Measurements from ENCODE around the gene STRA8.

Gene STRA8

DNA sequence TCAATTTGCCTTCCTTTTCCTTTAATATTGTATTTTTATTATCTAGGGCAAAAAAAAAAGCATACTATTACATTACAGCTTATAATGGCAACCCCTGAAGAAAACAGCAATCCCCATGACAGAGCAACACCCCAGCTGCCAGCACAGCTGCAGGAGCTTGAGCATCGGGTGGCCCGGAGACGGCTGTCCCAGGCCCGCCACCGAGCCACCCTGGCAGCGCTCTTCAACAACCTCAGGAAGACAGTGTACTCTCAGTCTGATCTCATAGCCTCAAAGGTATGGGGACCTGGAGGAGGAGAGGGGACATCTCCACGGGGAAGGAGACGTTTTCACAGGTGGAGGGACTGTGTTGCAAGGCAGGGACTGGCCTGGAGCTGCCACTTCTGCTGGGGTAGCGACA, 6.8 kb downstream of the STRA8 start:
- DNase-seq: no peak

- DNase-seq: no peak
Measured at GRCh38 chr7:135242096-135242684, 8.6 kb downstream of the STRA8 start.

GRCh38 chr7:135245226-135246190, 11.9 kb downstream of the STRA8 start:
- DNase-seq: no peak

GRCh38 chr7:135246191-135246825, 12.7 kb downstream of the STRA8 start:
- no peak for DNase-seq

DNA sequence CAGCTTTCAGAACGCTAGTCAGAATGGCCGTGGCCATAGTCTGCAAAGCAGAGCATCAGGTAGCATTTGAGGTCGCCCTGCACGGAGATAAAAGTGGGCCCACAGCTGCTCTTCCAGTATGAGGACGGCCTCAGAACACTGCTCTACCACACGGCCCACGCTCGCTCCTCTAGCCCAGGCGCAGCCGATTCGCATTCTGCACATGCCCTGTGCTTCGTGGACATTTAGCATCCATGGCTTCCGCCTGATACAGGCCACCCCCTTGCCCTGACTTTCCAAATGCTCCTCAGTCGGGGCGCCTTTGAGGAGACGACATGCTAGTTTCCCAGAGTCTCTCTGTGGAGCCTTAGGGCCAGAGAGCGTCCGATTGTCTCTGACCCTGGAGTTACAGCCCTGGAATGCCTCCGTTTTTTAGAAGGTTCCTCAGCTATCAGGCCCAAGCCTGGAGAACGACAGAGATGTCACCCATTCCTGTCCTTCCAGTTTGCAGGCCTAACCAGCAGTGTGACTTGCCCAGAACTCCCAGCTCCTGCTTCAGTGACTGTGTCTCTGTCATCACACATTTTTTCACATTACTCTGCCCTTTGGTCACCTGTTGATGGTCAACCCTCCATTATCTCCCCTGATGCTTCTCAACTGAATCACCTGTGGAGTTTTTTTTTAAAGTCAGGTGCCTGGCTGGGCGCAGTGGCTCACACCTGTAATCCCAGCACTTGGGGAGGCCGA, 14.3 kb downstream of the STRA8 start:
- DNase-seq: no peak

- DNase-seq: no peak
Measured at GRCh38 chr7:135248546-135248945, 14.9 kb downstream of the STRA8 start.

DNA sequence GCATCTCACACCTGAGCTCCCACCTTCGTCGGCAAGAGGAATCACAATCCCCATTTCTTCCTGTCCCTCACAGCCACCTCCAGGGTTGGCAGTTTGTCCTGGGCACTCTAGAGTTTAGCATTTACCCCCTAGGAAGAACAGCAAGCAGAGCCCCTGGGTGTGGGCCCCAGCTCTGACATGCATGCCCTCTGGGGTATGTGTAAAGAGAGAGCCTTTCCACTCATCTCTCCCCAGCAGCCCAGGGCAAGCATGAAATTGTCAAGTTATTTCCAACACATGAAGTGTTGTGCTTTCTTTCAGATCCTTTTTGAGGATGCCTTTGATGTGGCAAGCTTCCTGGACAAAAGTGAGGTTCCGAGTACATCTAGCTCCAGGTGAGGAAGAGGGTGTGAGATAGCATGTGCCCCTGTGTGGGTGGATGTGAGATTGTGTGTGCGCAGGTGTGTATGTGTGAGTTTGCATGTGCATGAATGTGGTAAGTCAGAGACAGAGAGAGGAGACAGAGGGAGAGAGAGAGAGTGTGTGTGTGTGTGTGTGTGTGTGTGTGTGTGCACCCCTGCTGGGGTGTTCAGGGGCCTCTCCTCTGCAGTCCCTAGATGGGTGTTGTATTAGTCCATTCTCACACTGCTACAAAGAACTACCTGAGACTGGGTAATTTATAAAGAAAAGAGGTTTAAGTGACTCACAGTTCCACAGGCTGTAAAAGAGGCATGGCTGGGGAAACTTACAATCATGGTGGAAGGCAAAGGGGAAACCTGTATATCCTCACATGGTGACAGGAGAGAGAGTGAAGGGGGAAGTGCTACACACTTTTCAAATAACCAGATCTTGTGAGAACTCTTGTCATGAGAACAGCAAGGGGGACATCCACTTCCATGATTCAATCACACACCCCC, 18.1 kb downstream of the STRA8 start:
- DNase-seq: no peak

GRCh38 chr7:135253851-135254771, 20.5 kb downstream of the STRA8 start:
- no peak for DNase-seq

GRCh38 chr7:135257790-135258189, 24.2 kb downstream of the STRA8 start:
- no peak for DNase-seq

- DNase-seq: no peak
Measured at GRCh38 chr7:135258585-135258984, 24.9 kb downstream of the STRA8 start.

DNA sequence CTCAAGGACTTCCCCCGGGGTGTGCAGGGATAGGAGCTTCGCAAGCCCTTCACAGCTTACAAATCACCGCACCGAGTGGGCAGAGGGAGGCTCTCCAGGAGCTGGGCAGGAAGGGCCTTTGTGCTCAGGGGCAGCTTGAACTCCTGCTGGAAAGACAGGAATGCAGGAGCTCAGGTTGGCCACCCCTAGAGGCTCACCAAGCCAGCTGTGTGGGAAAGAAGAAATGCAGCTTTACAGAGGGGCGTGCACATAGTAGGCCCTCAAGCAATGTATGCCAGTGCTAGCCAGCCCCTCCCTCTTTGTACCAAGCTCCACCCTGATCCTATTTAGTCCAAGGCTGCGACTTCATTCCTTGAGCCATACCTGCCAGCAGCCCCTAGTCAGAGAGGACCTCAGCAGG, 26.1 kb downstream of the STRA8 start:
- DNase-seq: no peak

- no peak for DNase-seq
Measured at GRCh38 chr7:135260470-135260869, 26.8 kb downstream of the STRA8 start.

- peak; percentile 53 for DNase-seq
Measured at GRCh38 chr7:135260930-135261721, 27.5 kb downstream of the STRA8 start.

DNA sequence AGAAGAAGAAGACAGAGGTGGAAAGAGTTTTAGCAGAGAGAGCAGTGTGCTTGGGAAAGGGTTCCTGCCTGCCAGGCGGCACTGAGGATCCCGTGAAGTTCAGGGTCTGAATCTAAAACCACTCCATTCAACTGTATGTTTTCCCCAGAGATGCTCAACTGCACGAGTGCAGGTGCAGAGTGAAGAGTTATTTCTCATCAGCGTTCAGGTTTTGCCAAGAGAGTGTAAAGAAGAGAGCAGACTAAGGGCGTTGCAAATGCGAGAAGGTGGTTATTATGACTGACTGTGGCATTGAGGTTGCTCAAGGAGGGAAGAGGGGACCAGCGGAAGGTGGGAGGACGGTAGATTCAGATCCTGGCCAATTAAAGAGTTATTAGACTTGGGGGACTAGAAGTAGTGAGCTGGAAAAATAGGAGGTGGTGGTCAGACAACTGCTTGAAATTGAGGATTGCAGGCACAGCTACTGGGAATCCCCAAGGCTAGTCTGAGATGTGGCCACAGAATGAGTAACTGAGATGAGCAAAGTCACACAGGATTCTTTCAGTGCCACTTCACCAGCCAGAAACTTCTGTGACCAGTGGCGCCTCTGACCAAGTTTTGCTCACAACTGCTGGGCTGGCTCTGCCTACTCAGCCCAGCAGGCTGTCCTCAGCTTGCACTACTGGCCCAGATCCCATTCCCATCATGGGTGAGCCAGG, 29.1 kb downstream of the STRA8 start:
- DNase-seq: no peak

GRCh38 chr7:135263321-135263970, 29.8 kb downstream of the STRA8 start:
- no peak for DNase-seq

DNA sequence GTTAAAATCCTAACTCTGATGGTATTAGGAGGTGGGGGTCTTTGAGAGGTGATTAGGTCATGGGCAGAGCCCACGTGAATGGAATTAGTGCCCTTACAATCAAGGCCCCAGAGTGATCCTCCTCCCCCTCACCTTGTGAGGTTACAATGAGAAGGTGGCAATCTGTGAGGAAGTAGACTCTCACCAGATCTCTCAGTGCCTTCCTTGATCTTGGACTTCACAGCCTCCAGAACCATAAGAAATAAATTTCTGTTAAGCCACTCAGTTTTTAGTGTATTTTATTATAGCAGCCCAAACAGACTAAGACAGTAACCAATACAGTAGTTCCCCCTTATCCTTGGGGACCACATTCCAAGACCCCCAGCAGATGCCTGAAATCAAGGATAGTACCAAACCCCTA, 32.0 kb downstream of the STRA8 start:
- DNase-seq: no peak

DNA sequence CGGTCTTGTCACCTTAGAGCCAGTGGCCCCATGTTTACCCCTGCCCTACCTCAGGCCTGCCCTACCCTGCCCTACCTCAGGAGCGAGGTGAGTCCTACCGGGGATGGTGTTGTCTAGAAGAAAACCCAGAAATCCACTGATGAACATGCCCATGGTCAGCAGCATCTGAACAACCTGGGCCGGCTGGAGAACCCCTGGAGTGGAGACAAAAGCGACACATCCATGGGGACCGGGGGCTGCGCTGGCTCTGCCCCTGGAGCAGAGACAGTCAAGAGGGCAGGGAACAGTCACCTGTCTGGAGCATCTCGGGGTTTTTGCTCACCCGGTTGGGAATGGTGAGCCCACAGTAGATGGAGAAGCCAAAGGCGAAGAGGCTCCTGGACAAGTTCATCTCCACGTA, 36.3 kb downstream of the STRA8 start:
- DNase-seq: no peak

DNA sequence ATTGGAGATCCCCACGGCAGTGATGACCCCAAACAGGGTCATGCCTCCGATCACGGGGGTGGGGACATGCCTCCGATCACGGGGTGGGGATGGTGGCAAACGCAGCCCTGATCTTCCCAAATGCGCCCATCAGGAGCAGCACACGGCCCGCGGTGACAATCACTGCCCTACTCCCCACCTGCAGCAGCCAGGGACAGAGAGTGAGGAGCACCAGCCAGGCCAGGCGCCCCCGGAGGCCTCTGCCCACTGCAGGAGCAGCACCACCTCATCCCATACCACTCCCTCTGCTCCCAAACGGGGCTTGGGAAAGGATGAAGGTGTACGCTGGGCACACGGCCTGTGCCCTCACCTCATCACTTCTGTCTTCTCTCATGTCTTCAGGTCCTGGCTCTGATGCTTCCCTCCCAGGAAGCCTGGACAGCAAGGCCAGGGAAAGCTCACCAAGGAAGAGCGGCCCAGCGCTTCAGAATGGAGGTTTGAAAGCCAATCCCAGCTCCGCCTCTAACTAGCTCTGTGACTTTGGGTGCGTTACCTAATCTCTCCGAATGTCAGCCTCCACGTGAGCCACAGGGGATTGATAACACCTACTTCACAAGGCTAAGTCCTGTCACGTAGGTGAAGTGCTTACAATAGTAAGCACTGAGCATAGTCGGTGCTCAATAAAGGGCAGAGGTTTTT, 37.1 kb downstream of the STRA8 start:
- DNase-seq: no peak

Measured in NCI-H1048 (cell line).